ENCODE measurements around the gene CLASP1.
"Not testable (repeated sequence)": the region's sequence is repeated elsewhere in the genome, so short reads cannot be mapped to it uniquely, and the experiment has no call there.

The CLASP1 gene

GRCh38 chr2:121483846-121484245 is 165.4 kb downstream of the CLASP1 start:
- in situ Hi-C loops (cut with HindIII; ENCODE audit: low sequenced_read_pairs) = no loop called here

GRCh38 chr2:121483021-121483420 is 166.2 kb downstream of the CLASP1 start:
- in situ Hi-C loops (cut with HindIII; ENCODE audit: low sequenced_read_pairs) = no loop called here

GRCh38 chr2:121480826-121481225 is 168.4 kb downstream of the CLASP1 start:
- in situ Hi-C loops (cut with HindIII; ENCODE audit: low sequenced_read_pairs) = no loop called here

- in situ Hi-C loops (cut with HindIII; ENCODE audit: low sequenced_read_pairs) = no loop called here
Observed at GRCh38 chr2:121479882-121480522, 169.3 kb downstream of the CLASP1 start.

DNA sequence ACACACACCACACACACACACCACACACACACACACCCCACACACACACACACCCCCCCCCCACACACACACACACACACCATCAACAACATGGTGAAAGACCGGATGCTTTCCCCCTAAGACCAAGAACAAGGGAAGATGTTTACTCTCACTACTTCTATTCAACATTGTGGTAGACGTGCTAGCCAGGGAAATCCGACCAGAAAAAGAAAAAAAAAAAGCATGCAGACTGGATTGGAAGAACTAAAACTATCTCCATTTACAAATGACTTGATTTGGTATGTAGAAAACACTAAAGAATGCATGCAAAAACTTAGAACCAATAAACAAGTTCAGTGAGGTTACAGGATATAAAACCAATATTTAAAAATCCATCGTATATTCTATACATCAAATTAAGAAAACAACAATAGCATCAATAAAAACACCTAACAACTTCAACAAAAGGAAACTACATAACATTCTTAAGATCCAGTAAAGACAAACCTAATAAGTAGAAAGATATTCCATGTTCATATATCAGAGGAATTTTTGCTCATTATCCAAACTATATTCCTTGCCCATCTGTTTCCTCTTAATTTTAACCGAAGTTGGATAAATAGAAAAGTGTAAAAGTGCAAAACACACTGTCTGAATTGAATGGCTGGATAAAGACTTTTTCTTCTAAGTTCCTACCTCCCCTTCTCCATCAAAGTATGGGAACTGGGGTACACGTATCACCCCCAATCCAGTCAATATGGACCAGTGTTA is 170.1 kb downstream of the CLASP1 start:
- in situ Hi-C loops (cut with HindIII; ENCODE audit: low sequenced_read_pairs) = no loop called here

- in situ Hi-C loops (cut with HindIII; ENCODE audit: low sequenced_read_pairs) = not testable (repeated sequence)
Observed at GRCh38 chr2:121478358-121478995, 170.8 kb downstream of the CLASP1 start.

- in situ Hi-C loops (cut with HindIII; ENCODE audit: low sequenced_read_pairs) = no loop called here
Observed at GRCh38 chr2:121476684-121477083, 172.6 kb downstream of the CLASP1 start.

GRCh38 chr2:121475811-121476571 is 173.3 kb downstream of the CLASP1 start:
- in situ Hi-C loops (cut with HindIII; ENCODE audit: low sequenced_read_pairs) = no loop called here

- in situ Hi-C loops (cut with HindIII; ENCODE audit: low sequenced_read_pairs) = no loop called here
Observed at GRCh38 chr2:121473512-121473911, 175.8 kb downstream of the CLASP1 start.

DNA sequence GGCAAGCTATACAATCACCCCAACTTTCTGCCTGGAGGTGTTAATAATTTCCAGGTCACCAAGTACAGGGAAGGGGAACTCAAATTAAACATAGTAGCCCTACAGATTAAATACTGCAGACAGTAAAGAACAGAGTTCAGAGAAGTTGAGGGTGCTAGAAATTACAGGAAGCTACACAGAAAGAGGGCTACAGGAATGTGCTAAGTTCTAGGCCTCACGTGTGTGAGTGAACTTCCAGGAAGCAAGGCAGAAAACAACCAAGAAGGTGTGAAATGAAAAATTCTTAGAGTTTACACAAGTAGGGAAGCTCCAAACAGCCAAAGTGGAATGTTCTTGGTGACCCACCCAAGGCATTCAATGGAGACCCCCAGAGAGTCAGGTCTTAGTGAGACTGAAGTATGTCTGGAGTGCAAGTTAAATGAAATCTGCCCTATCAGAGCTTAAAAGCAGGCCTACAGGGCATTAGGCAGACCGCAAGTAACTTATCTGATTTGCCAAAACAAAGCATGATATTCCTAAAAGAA is 176.7 kb downstream of the CLASP1 start:
- in situ Hi-C loops (cut with HindIII; ENCODE audit: low sequenced_read_pairs) = no loop called here

DNA sequence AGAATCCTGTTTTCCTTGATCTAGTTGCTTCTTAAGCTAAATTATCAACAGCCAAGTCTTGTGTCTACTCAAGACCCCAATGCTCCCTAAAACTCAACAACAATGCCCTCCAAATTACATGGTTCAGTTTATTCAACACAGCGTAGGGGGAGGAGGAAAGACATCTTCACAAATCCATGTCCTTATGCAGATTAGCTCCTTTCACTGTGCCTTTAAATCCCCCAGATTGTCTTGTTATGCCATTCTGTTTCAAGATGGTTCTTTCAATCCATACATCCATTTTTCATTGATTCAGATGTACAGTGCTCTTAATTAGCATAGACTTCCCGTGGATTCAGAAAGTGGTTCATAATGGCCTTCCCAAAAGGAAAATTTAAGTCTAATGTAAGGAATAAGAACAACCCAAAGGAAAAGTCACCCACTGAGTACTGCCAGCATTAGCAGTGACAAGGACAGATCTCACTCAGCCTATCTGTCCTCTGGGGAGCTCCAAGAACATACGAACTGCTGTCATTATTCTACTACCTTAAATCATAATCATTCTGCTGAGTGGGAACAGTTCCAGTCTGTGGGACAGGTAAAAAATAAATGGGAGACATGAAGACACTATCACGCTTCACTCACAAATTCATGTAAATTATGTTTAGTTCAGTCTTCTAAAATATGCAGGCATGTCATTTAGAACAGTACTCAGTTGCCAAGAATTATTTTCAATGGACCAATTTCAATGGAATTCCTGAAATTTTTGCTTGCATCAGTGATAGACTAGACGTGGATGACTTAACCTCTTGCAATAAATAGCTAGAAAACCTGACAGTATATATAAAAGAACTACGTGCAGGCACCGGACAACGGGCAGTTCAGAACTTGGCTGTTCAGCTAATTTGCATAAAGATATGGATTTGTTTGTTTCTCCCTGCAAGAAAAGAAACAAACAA is 177.5 kb downstream of the CLASP1 start:
- in situ Hi-C loops (cut with HindIII; ENCODE audit: low sequenced_read_pairs) = no loop called here

DNA sequence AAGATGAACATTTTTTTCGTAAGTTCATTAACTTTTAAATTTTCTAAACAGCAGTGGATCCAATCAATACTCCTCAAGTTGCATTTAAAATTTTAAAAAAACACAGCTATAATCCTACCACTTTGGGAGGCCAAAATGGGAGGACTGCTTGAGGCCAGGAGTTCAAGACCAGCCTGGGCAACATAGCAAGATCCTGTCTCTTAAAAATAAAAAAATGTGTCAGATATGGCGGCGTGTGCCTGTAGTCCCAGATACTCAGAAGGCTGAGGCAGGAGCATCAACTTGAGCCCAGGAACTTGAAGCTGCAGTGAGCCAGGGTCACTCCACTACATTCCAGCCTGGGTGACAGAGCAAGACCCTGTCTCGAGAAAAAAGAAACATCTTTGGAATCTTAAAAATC is 178.3 kb downstream of the CLASP1 start:
- in situ Hi-C loops (cut with HindIII; ENCODE audit: low sequenced_read_pairs) = no loop called here

DNA sequence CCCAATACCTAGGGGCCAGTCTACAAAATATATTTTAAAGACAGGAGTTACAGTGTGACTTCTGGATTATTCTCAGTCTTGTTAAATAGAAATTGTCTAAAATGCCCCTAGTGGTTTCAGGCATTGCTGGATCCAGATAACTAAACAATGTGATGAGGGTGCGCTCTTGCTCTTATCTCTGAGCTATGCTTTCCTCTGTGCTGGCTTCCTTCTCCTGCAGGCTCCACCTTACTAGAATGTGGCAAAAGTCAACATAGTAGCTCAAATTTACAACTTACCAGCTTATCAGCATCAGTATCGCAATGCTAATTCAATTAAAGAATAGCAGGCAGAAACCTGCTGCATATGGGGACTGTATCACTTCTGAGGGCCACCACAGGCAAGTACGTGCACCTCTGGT is 179.9 kb downstream of the CLASP1 start:
- in situ Hi-C loops (cut with HindIII; ENCODE audit: low sequenced_read_pairs) = no loop called here

DNA sequence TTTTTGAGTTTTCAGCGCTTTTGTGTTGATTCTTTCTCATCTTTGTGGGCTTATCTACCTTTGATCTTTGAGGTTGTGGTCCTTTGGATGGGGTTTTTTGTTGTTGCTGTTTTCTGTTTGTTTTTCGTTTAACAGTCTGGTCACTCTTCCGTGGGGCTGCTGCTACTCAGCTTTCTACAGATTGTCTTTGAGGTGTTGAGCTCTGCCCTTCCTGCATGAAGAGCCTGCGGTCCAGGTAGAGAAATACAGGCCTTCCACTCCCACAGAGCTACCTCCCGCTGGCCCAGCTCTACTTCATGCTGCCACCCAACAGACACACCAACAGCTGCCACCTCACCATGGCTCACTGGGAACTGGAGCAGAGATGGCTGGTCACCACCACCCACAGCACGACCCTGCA is 180.3 kb downstream of the CLASP1 start:
- in situ Hi-C loops (cut with HindIII; ENCODE audit: low sequenced_read_pairs) = no loop called here

- in situ Hi-C loops (cut with HindIII; ENCODE audit: low sequenced_read_pairs) = no loop called here
Observed at GRCh38 chr2:121459291-121459690, 190.0 kb downstream of the CLASP1 start.

GRCh38 chr2:121456325-121456724 is 192.9 kb downstream of the CLASP1 start:
- in situ Hi-C loops (cut with HindIII; ENCODE audit: low sequenced_read_pairs) = no loop called here

GRCh38 chr2:121455446-121455845 is 193.8 kb downstream of the CLASP1 start:
- in situ Hi-C loops (cut with HindIII; ENCODE audit: low sequenced_read_pairs) = no loop called here

DNA sequence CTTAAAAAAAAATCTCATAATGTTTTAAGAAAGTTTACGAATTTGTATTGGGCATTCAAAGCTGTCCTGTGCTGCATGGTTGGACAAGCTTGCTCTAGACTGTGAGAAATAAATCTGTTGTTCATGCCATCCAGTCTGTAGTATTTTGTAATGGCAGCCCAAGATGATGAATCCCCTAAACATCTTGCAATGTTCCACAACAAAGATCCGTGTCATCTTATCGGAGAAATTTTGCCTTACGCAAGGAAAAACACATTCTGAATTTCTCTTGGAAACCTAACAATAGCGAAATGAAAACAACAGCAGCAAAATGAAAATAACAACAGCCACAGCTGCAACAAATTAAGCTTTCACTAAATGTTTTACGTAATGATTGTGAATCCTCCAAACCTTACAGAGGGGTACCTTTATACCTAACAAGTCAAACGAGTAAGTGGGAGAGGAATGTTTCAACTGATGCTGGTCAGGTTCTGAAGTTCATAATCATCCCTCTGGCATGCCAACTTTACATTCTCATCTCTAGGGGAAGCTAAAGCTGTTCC is 194.6 kb downstream of the CLASP1 start:
- in situ Hi-C loops (cut with HindIII; ENCODE audit: low sequenced_read_pairs) = no loop called here

- in situ Hi-C loops (cut with HindIII; ENCODE audit: low sequenced_read_pairs) = no loop called here
Observed at GRCh38 chr2:121451398-121451797, 197.9 kb downstream of the CLASP1 start.

DNA sequence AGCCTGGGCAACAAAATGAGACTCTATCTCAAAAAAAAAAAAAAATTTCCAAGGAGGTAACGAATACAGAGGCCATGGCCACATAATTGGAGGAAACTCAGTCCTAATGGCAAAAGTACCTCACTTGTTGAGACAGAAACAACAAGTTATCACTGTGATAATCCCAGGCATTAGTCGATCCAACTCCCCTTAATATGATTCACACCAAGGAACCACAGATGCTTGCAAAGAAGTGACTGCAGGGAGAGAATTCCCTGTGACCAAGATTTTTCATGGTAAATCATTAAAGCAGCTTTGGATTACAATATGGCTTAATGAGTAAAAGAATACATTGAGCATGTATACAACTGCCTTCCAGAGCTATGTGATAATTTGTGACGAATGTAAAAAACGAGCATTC is 199.0 kb downstream of the CLASP1 start:
- in situ Hi-C loops (cut with HindIII; ENCODE audit: low sequenced_read_pairs) = no loop called here

Measured in endothelial cell of hepatic sinusoid (primary cell).